ENCODE measurements around the gene CFAP20DC. TPM values are rescaled to one million over a fixed set of nuclear protein-coding genes. Genes with fewer than 3 reads are reported as not detected.

The CFAP20DC gene
- total RNA-seq, 2 donors from 2014 or later = 1.7 to 1.8 TPM

- H3K9ac ChIP-seq (ENCODE audit: low read depth in 2 of 2, low read length in 2 of 2) = no peak overlapping the region
- H3K27ac ChIP-seq = no peak overlapping the region
- DNase-seq = peak; percentile 67
- no peaks in the 10 kb centered on the region for H3K27me3 ChIP-seq
- H3K36me3 ChIP-seq = no peaks in the 10 kb centered on the region
- no peak overlapping the region for H3K4me3 ChIP-seq
- intact Hi-C loops (cut with DNase I) = no loop called here
- H3K9me3 ChIP-seq = no peaks in the 10 kb centered on the region
- no peaks in the 10 kb centered on the region for H3K4me1 ChIP-seq
- TF ChIP-seq CTCF (IDR thresholded peaks at IDR 0.05) = peak; percentile 34
These were observed 55.0 kb downstream of the CFAP20DC start for GRCh38 chr3:58994746-58995330.

GRCh38 chr3:58993547-58993946, 56.3 kb downstream of the CFAP20DC start:
- H3K4me3 ChIP-seq = no peak overlapping the region
- DNase-seq = no peak
- no peak overlapping the region for H3K9ac ChIP-seq (ENCODE audit: low read depth in 2 of 2, low read length in 2 of 2)
- intact Hi-C loops (cut with DNase I) = no loop called here
- no peak overlapping the region for H3K27ac ChIP-seq
- no peaks in the 10 kb centered on the region for H3K36me3 ChIP-seq
- no peak for TF ChIP-seq CTCF (IDR thresholded peaks at IDR 0.05)
- no peaks in the 10 kb centered on the region for H3K9me3 ChIP-seq
- no peaks in the 10 kb centered on the region for H3K4me1 ChIP-seq
- H3K27me3 ChIP-seq = no peaks in the 10 kb centered on the region

GRCh38 chr3:58991623-58992022, 58.2 kb downstream of the CFAP20DC start:
- Histone ChIP-seq H3K9me3 (no peaks in the 10 kb centered on the region), H3K27ac (no peak overlapping the region), H3K4me1 (no peaks in the 10 kb centered on the region), H3K9ac (ENCODE audit: low read depth in 2 of 2, low read length in 2 of 2) (no peak overlapping the region), H3K36me3 (no peaks in the 10 kb centered on the region), H3K27me3 (no peaks in the 10 kb centered on the region), H3K4me3 (no peak overlapping the region)
- no peak for TF ChIP-seq CTCF (IDR thresholded peaks at IDR 0.05)
- no peak for DNase-seq
- intact Hi-C loops (cut with DNase I) = no loop called here

GRCh38 chr3:58991026-58991425, 58.8 kb downstream of the CFAP20DC start:
- no peak for DNase-seq
- Histone ChIP-seq H3K27me3 (no peaks in the 10 kb centered on the region), H3K9me3 (no peaks in the 10 kb centered on the region), H3K4me1 (no peaks in the 10 kb centered on the region), H3K9ac (ENCODE audit: low read depth in 2 of 2, low read length in 2 of 2) (no peak overlapping the region), H3K36me3 (no peaks in the 10 kb centered on the region), H3K4me3 (no peak overlapping the region), H3K27ac (no peak overlapping the region)
- intact Hi-C loops (cut with DNase I) = no loop called here
- TF ChIP-seq CTCF (IDR thresholded peaks at IDR 0.05) = no peak

GRCh38 chr3:58989955-58990354, 59.9 kb downstream of the CFAP20DC start:
- Histone ChIP-seq H3K4me1 (no peaks in the 10 kb centered on the region), H3K4me3 (no peak overlapping the region), H3K9ac (ENCODE audit: low read depth in 2 of 2, low read length in 2 of 2) (no peak overlapping the region), H3K27ac (no peak overlapping the region), H3K9me3 (no peaks in the 10 kb centered on the region), H3K27me3 (no peaks in the 10 kb centered on the region), H3K36me3 (no peaks in the 10 kb centered on the region)
- intact Hi-C loops (cut with DNase I) = no loop called here
- TF ChIP-seq CTCF (IDR thresholded peaks at IDR 0.05) = no peak
- no peak for DNase-seq
